NCI-H526 treated with DMSO at 0.1 percent for 48 hours (cell line): Measurements from ENCODE around the gene ISOC1.

Experiments
- DNase-seq: peaks from one replicate; lab custom pipeline; 2025; lab: John Stamatoyannopoulos, UW

ISOC1 gene

DNA sequence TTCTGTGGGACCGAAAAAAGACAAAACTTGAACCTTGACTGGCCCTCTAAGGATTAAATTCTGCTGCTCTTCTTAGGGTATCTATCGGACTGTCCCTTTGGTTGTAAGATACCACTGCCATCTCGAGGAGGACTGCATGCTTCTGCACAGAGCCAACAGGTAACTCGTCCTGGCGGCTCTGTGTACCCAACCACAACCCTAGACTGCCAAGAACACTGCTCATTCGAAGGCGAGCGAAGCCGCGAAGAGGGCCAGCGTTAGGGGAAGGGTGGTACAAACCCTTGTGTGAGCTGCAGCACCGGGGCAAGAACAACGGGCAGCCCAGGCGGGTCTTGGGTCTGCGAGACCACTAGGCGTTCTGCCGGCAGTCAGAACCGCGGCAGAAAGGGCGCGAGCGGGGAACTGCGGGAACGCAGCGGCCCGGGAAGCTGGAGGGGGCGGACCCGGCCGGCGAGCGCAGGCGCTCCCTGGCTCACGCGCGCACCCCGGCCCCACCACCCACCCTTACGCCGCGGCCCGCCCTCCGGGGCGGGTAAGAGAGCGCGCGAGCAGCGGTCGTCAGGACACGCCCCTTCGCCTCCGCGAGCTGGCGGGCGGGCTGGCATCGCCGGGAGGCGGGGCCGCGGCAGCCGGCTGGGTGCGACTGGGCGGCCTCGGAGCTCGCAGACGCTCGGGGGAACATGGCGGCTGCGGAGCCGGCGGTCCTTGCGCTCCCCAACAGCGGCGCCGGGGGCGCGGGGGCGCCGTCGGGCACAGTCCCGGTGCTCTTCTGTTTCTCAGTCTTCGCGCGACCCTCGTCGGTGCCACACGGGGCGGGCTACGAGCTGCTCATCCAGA is at the start of gene ISOC1:
TSS of gene ISOC1 (plus strand) at position 663 of the 837 bp plus-strand sequence. CDS start at position 681, 18 bp downstream.
- peak; percentile 87 for DNase-seq

- no peak for DNase-seq
Observed at GRCh38 chr5:129046151-129046550, 48.4 kb upstream of the ISOC1 start.

DNA sequence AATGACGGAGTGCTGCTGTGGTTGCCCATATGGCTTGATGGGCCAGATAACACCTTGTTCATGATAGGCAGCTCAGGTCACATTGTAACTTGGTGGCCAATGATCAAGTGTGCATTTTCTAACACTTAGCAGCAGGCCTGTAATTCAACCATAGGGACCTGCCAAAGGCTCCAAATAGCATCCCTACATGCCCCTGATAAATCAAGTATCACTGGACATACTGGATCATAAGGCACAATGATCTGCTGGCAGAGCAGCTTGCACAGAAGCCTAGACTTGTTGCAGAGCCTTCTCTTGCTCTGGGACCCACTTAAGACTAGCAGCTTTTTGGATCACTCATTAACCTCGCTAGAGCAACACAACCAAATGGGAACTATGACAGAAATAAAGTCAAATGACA is 46.0 kb upstream of the ISOC1 start:
- DNase-seq, result no peak

DNA sequence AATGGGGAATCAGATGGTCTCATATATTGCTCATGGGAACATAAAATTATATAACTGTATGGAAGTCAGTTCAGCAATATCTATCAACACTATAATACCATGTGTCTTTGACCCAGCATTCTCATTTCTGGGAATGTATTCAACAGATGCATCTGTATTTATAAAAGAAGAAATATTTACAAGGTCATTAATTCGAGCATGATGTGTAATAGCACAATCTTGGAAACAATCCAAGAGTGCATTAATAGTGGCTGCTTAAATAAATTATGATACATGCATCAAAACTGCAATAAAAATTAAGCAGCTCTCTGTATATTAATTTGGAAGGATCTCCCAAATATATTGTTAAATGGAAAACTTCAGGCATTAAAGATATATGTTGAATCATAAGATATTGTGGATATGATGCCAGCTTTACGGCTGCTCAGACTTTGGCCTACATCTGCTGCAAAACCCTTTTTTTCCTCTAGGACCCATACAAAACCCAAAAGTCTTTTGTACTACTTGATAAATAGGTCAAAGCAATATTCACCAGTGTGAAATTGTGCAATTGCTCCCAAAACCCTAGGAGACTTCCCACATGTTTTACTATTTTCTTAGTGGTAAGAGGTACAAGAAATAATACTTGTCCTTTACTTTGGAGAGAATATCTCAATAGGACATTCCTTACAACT is 45.3 kb upstream of the ISOC1 start:
- no peak for DNase-seq

- DNase-seq, result peak; percentile 20
Observed at GRCh38 chr5:129051283-129051682, 43.3 kb upstream of the ISOC1 start.

GRCh38 chr5:129053438-129053837 is 41.1 kb upstream of the ISOC1 start:
- no peak for DNase-seq

- no peak for DNase-seq
Observed at GRCh38 chr5:129057329-129057728, 37.2 kb upstream of the ISOC1 start.

DNA sequence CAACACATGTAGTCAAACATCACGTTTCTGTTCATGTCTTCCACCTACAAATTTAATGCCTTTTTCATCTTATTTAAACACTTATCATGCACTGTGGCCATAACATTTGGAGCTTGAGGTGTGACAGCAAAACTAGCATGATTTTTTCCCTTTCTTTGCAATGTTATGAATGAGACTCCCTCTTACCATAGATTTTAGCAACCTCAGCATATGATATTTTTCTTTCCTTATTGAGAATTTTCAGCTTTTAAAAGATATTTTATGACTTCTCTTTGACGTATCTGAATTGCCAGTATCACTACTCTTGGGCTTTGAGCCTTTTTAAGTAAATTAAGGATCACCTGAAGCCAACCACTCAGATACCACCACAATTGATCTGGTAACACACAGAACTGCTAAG is 32.7 kb upstream of the ISOC1 start:
- DNase-seq, result no peak

GRCh38 chr5:129063483-129064113 is 31.0 kb upstream of the ISOC1 start:
- no peak for DNase-seq

GRCh38 chr5:129065721-129066120 is 28.8 kb upstream of the ISOC1 start:
- DNase-seq, result no peak

DNA sequence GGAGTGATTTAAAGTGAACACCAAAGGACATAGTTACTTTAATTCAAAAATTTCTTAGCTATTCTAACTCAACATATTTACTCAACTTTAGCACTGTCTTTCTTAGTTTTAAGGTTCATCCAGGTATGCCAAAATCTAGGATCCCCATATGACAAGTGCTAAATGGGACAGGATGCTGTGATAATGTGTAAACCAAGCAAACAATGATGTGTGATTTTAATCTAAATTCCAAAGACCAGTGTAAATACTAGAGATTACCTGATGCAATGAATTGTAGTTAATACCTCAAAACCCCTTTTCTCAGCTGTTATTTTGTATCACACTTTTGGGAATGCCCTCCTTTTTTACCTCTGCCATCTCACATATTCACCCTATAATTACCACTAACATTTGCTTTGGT is 26.8 kb upstream of the ISOC1 start:
- no peak for DNase-seq

DNA sequence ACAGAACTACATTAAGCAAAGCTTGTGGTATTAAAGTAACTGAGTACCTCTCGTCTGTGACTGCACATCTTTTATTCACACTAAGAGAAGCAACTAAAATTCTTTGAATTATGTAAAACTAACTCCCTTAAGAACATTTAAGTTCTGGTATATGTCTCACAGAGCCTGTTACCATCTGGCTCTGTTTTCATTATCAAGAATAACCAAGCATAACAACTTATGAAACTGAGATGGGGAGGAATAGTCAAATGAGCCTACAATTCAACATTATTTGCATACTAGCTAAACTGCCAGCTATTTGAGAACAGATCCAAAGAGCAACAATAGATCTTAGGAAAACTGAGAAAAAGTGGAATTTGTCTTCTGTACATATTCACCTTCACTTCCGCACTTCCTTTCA is 25.3 kb upstream of the ISOC1 start:
- DNase-seq, result peak; percentile 90

GRCh38 chr5:129073111-129073510 is 21.4 kb upstream of the ISOC1 start:
- no peak for DNase-seq

DNA sequence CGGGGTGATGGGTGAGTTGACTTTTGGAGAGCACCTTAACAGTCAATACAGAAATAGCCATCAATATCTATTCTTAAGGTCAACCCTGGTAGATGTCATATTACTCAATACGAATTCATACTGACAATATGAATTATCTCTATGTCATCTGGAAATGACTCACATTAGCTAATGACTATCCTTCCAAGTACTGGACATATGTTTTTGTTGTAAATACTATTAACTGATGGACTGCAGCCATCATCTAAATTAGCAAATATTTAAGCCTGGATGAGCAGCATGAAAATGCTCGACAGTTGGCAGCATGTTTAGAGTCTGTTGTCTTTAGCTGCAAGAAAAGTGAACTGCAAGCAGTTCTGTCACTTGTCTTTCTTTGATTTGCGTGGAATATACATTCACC is 19.6 kb upstream of the ISOC1 start:
- DNase-seq, result no peak

DNA sequence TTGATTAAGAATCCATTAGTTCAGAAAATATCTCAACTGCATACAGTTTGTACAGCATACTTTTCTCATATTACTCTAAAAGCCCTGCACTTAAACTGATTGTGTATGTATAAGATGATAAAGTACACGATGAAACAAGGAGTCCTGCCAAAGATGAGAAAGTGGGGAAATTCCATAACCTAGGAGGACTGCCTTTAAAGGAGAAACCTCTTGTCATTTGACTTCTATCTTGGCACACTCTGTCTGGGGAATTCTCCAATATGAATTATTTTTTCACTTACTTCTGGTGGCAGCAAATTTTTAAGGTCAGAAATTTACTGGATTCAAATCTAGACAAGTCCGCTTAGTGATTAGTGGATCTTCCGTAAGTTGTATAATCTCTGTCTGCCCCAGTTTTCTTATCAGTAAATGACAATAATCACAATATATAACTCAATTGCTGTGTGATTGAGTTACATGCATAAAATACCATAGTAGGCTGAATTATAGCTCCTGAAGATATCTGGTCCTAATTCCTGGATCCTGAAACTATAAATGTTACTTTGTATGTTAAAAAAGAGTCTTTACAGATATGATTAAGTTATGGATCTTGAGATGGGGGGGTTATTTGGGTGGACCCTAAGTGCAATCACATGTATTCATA is 17.0 kb upstream of the ISOC1 start:
- DNase-seq, result no peak

DNA sequence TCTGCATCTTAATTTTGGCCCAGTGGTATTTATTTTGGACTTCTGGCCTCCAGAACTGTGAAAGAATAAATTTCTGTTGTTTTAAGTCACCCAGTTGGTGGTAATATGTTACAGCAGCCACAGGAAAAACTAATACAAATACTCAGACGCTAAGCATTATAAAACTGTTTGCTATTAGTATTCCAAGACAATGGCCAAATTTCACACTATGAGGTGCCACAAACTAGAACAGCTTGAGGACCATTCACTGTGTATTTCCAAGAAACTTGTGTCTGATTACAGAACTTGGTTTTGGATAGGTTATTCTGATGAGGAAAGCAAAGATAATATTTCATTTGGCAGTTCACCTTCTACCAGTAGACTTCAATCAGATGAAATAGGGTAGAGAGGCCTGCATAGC is 16.3 kb upstream of the ISOC1 start:
- DNase-seq, result no peak

GRCh38 chr5:129078660-129079059 is 15.9 kb upstream of the ISOC1 start:
- DNase-seq, result no peak

DNA sequence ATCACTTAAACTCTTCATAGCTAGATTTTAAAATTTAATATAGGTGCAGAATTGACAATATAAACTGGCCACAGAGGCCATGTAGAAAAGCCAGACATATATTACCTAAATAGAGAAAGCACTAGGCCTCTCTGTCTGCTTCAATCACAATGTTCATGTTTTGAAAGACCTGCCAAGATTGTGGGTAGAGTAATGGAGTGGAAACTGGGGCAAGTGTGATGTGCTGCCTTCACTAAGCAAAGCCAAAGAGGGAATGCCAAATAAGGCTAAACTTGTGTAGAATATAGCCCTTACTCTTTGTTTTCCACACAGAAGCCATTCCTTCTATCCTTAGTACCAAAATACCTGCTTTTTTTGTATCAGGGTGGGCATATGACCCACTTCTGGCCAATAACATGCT is 15.1 kb upstream of the ISOC1 start:
- DNase-seq, result no peak

DNA sequence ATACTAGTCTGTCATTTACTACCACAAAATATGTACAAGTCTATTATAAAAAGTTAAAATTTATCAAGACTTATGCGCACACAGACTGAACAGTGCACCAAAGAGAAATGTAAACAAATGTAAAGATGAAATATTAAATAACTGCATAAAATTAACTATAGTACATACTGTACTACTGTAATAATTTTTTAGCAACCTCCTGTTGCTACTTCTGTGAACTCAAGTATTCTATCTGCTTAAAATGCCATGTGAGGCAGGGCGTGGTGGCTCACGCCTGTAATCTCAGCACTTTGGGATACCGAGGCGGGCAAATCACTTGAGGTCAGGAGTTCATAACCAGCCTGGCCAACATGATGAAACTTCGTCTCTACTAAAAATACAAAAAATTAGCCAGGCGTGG is 13.8 kb upstream of the ISOC1 start:
- DNase-seq, result no peak

DNA sequence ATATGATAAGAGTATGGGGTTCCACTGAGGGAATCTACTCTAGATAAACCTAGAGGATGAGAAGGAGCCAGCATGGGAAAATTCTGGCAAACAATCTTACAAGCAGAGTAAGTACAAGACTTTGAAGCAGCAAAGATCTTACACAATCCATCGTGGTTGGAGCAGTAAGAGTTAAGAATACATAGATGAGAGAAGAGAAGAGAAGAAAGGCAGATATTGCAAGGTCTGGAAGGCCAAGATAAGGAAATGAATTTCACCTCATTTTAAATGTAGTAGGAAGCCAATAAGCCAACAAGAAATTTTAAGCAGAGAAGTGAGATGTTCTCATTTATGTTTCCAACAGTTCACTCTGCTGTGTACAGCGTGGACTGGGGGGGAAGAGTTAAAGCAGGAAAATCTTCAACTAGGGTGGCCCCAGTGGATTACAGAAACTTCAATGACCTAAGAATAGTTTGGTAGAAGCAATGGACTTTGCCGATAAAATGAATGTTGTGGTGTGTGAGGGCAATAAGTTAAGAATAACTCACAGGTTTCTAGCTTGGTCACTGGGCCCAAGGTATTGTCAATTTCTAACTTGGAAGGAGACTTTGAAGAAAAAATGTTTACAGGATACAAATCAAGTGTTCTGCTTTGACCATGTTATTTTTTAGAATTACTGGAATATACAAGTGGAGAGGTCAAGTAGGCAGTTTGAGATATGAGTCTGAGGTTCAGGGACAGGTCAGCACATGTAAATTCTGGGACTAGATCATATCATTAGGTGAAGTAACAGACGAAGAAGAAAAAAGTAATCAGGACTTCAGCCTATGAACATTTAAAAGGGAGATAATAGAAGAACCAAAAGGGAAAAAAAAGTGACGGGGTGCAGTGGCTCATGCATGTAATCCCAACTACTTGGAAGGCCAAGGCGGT is 12.1 kb upstream of the ISOC1 start:
- DNase-seq, result no peak
